WTC11 (cell line): ENCODE data around the gene MAN2B1. TPM values are rescaled to one million over a fixed set of nuclear protein-coding genes. Genes with fewer than 3 reads are reported as not detected.

Source experiments
- ATAC-seq: fragments of 200-7000 bp; cut with Tn5 transposase; 2 replicates; pipeline ENCODE4 v1.10.0; 2021; ENCODE audit warnings: mild to moderate bottlenecking, moderate library complexity
- CTCF ChIA-PET: fragments of 300-600 bp; sonication (Branson Sonifier 250); formaldehyde crosslinking; loops from one replicate; lab custom pipeline; 2021; ENCODE audit warnings: antibody characterized with exemption; lab: Charles Lee
- POLR2A ChIA-PET: fragments of 350-600 bp; sonication (Branson Sonifier 250); formaldehyde crosslinking; loops from one replicate; lab custom pipeline; 2021; ENCODE audit warnings: antibody characterized with exemption; lab: Charles Lee
- DNase-seq: peaks from one replicate; pipeline ENCODE4 v3.0.0; 2021; ENCODE audit warnings: low spot score
- H3K27ac Mint-ChIP-seq: 2 replicates; pipeline ENCODE4 v1.8.0; 2021; ENCODE audit warnings: mixed read lengths
- H3K27me3 Mint-ChIP-seq: 2 replicates; pipeline ENCODE4 v1.8.0; 2021; ENCODE audit warnings: low read depth, mild to moderate bottlenecking, moderate library complexity, mixed read lengths
- H3K36me3 Mint-ChIP-seq: 2 replicates; pipeline ENCODE4 v1.8.0; 2021; ENCODE audit warnings: mixed read lengths
- H3K4me1 Mint-ChIP-seq: 2 replicates; pipeline ENCODE4 v1.8.0; 2022; ENCODE audit warnings: mixed read lengths
- H3K4me3 Mint-ChIP-seq: 2 replicates; pipeline ENCODE4 v1.8.0; 2021; ENCODE audit warnings: mild to moderate bottlenecking, moderate library complexity, mixed read lengths
- H3K9me3 Mint-ChIP-seq: 2 replicates; pipeline ENCODE4 v1.8.0; 2021; ENCODE audit warnings: mixed read lengths
- ATF1 ChIP-seq: sonication (generic); formaldehyde crosslinking; IDR thresholded peaks from 2 replicates; pipeline ENCODE4 v1.8.1; 2023; ENCODE audit warnings: mild to moderate bottlenecking, moderate library complexity, missing genetic modification reagents
- CBFB ChIP-seq: sonication (generic); formaldehyde crosslinking; IDR thresholded peaks from 2 replicates; pipeline ENCODE4 v1.8.1; 2022; ENCODE audit warnings: mild to moderate bottlenecking, low read depth, missing genetic modification reagents
- NFE2L1 ChIP-seq: sonication (generic); formaldehyde crosslinking; IDR thresholded peaks from 2 replicates; pipeline ENCODE4 v1.8.1; 2023; ENCODE audit warnings: missing genetic modification reagents
- NFYB ChIP-seq: sonication (generic); formaldehyde crosslinking; conservative IDR thresholded peaks from 2 replicates; pipeline ENCODE4 v1.8.0; 2022; ENCODE audit warnings: low read depth, missing genetic modification reagents
- SP1 ChIP-seq: sonication (generic); formaldehyde crosslinking; conservative IDR thresholded peaks from 2 replicates; pipeline ENCODE4 v1.8.1; 2022; ENCODE audit warnings: missing genetic modification reagents
- ZMAT4 ChIP-seq: fragments of 250-450 bp; sonication (Bioruptor Pico); IDR thresholded peaks from 2 replicates; pipeline ENCODE4 v1.9.0; 2021; ENCODE audit warnings: mild to moderate bottlenecking
- ZNF121 ChIP-seq: sonication (generic); formaldehyde crosslinking; IDR thresholded peaks from 2 replicates; pipeline ENCODE4 v1.8.0; 2023; ENCODE audit warnings: missing genetic modification reagents
- ZNF263 ChIP-seq: sonication (generic); formaldehyde crosslinking; IDR thresholded peaks from 2 replicates; pipeline ENCODE4 v1.8.1; 2022; ENCODE audit warnings: low read depth, mild to moderate bottlenecking, moderate library complexity, missing genetic modification reagents
- total RNA-seq: library from RNA; stranded (reverse); gene quantifications from 3 replicates; pipeline ENCODE4 v1.2.3, GENCODE V29; 2021
- TF ChIP-seq, protein P1 (sequence below): sonication (generic); formaldehyde crosslinking; IDR thresholded peaks from 2 replicates; pipeline ENCODE4 v1.8.0; 2022; ENCODE audit warnings: mild to moderate bottlenecking, missing genetic modification reagents
- TF ChIP-seq, protein P2 (sequence below): sonication (generic); formaldehyde crosslinking; IDR thresholded peaks from 2 replicates; pipeline ENCODE4 v1.8.1; 2022; ENCODE audit warnings: missing genetic modification reagents, borderline replicate concordance
- TF ChIP-seq, protein P3 (sequence below): sonication (generic); formaldehyde crosslinking; IDR thresholded peaks from 2 replicates; pipeline ENCODE4 v1.8.0; 2022; ENCODE audit warnings: missing genetic modification reagents
- TF ChIP-seq, protein P4 (sequence below): sonication (generic); formaldehyde crosslinking; IDR thresholded peaks from 2 replicates; pipeline ENCODE4 v1.8.0; 2023; ENCODE audit warnings: mild to moderate bottlenecking, missing genetic modification reagents

Gene MAN2B1
- total RNA-seq, 1 experiment from 2014 or later = 73.4 TPM

DNA sequence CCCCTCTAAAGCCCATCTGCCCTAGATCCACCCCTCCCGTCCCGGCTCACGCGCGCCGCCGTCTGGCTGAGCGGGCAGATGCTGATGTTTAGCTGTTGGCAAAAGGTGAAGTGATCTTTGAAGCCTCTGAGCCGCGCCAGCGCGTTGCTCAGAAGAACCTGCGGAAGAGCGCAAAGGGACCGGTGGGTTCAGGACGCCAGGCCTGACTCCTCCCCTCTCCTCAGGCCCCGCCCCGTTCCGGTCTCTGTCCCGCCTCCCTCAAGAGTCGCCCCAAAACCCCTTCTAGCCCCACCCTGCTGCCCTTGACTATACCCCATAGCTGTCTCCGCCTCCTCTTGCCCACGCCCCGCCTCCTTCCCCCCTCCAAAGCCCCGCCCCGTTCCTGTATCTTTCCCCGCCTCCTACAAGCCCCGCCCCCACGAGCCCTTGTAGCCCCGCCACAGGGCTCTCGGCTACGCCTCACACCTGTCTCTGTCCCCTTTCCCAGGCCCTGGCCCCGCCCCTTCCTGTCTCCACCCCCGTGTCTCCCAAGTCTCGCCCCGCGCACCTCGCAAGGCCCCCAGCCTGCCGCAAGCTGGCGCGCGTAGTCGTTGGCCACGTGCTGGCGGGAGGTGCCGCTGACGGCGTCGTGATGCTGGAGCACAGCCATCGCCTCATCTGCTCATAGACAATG lies 9.5 kb downstream of the MAN2B1 start (continued):
- TF ChIP-seq, protein P1, sequence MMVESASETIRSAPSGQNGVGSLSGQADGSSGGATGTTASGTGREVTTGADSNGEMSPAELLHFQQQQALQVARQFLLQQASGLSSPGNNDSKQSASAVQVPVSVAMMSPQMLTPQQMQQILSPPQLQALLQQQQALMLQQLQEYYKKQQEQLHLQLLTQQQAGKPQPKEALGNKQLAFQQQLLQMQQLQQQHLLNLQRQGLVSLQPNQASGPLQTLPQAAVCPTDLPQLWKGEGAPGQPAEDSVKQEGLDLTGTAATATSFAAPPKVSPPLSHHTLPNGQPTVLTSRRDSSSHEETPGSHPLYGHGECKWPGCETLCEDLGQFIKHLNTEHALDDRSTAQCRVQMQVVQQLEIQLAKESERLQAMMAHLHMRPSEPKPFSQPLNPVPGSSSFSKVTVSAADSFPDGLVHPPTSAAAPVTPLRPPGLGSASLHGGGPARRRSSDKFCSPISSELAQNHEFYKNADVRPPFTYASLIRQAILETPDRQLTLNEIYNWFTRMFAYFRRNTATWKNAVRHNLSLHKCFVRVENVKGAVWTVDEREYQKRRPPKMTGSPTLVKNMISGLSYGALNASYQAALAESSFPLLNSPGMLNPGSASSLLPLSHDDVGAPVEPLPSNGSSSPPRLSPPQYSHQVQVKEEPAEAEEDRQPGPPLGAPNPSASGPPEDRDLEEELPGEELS (CRISPR knock-in tag) = peak; percentile 81; the same call in 1 of the 2 replicates
- TF ChIP-seq CBFB (no peak), SP1 (CRISPR knock-in tag) (peak; percentile 45), NFE2L1 (no peak; the same call in 1 of the 2 replicates), ZNF121 (CRISPR knock-in tag) (peak; percentile 51; the same call in 1 of the 2 replicates), ZNF263 (CRISPR knock-in tag) (no peak)
- TF ChIP-seq, protein P2, sequence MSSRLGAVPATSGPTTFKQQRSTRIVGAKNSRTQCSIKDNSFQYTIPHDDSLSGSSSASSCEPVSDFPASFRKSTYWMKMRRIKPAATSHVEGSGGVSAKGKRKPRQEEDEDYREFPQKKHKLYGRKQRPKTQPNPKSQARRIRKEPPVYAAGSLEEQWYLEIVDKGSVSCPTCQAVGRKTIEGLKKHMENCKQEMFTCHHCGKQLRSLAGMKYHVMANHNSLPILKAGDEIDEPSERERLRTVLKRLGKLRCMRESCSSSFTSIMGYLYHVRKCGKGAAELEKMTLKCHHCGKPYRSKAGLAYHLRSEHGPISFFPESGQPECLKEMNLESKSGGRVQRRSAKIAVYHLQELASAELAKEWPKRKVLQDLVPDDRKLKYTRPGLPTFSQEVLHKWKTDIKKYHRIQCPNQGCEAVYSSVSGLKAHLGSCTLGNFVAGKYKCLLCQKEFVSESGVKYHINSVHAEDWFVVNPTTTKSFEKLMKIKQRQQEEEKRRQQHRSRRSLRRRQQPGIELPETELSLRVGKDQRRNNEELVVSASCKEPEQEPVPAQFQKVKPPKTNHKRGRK (CRISPR knock-in tag) = no peak
- TF ChIP-seq, protein P3, sequence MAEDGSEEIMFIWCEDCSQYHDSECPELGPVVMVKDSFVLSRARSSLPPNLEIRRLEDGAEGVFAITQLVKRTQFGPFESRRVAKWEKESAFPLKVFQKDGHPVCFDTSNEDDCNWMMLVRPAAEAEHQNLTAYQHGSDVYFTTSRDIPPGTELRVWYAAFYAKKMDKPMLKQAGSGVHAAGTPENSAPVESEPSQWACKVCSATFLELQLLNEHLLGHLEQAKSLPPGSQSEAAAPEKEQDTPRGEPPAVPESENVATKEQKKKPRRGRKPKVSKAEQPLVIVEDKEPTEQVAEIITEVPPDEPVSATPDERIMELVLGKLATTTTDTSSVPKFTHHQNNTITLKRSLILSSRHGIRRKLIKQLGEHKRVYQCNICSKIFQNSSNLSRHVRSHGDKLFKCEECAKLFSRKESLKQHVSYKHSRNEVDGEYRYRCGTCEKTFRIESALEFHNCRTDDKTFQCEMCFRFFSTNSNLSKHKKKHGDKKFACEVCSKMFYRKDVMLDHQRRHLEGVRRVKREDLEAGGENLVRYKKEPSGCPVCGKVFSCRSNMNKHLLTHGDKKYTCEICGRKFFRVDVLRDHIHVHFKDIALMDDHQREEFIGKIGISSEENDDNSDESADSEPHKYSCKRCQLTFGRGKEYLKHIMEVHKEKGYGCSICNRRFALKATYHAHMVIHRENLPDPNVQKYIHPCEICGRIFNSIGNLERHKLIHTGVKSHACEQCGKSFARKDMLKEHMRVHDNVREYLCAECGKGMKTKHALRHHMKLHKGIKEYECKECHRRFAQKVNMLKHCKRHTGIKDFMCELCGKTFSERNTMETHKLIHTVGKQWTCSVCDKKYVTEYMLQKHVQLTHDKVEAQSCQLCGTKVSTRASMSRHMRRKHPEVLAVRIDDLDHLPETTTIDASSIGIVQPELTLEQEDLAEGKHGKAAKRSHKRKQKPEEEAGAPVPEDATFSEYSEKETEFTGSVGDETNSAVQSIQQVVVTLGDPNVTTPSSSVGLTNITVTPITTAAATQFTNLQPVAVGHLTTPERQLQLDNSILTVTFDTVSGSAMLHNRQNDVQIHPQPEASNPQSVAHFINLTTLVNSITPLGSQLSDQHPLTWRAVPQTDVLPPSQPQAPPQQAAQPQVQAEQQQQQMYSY = 0 out of 2 replicates have a peak, but pooled peaks have one; percentile 32

GRCh38 chr19:12655546-12655945 lies 11.0 kb downstream of the MAN2B1 start:
- DNase-seq = no peak
- Mint-ChIP-seq H3K4me1 (peaks cover 6% of the 10 kb centered on the region), H3K9me3 (no peaks in the 10 kb centered on the region), H3K4me3 (peak overlapping the region; percentile 12; the same call in 1 of the 2 replicates), H3K27me3 (no peaks in the 10 kb centered on the region; the same call in 1 of the 2 replicates), H3K36me3 (peaks cover 36% of the 10 kb centered on the region), H3K27ac (peak overlapping the region; percentile 66)
- ChIA-PET CTCF (interaction anchor here (0.8 to 1.4 kb wide), 2 partner anchors 16 to 17 kb away, joined by 4 to 6 read pairs; no protein-coding TSS in a partner anchor), POLR2A (no interaction called here)
- no peak for ATAC-seq
- TF ChIP-seq ZMAT4 (CRISPR knock-in tag) = no peak
- TF ChIP-seq ATF1 (CRISPR knock-in tag) = no peak
- TF ChIP-seq NFYB = no peak
- TF ChIP-seq, protein P4, sequence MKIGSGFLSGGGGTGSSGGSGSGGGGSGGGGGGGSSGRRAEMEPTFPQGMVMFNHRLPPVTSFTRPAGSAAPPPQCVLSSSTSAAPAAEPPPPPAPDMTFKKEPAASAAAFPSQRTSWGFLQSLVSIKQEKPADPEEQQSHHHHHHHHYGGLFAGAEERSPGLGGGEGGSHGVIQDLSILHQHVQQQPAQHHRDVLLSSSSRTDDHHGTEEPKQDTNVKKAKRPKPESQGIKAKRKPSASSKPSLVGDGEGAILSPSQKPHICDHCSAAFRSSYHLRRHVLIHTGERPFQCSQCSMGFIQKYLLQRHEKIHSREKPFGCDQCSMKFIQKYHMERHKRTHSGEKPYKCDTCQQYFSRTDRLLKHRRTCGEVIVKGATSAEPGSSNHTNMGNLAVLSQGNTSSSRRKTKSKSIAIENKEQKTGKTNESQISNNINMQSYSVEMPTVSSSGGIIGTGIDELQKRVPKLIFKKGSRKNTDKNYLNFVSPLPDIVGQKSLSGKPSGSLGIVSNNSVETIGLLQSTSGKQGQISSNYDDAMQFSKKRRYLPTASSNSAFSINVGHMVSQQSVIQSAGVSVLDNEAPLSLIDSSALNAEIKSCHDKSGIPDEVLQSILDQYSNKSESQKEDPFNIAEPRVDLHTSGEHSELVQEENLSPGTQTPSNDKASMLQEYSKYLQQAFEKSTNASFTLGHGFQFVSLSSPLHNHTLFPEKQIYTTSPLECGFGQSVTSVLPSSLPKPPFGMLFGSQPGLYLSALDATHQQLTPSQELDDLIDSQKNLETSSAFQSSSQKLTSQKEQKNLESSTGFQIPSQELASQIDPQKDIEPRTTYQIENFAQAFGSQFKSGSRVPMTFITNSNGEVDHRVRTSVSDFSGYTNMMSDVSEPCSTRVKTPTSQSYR (CRISPR knock-in tag) = no peak
